Measurements from ENCODE around the gene SPATS2L. TPM values are rescaled to one million over a fixed set of nuclear protein-coding genes. Genes with fewer than 3 reads are reported as not detected.

The SPATS2L gene
- total RNA-seq, 1 donor from 2014 or later, result 38.0 TPM

- no peaks in the 10 kb centered on the region for H3K4me1 Mint-ChIP-seq (ENCODE audit: low read depth)
- H3K36me3 Mint-ChIP-seq (ENCODE audit: low read depth), result peaks cover 5% of the 10 kb centered on the region
- intact Hi-C loops (cut with micrococcal nuclease), result no loop called here
- H3K27me3 Mint-ChIP-seq (ENCODE audit: insufficient read depth), result peaks cover 6% of the 10 kb centered on the region
- DNase-seq (ENCODE audit: low spot score), result no peak
- H3K4me3 Mint-ChIP-seq, result no peak overlapping the region
- no peaks in the 10 kb centered on the region for H3K9me3 Mint-ChIP-seq
- H3K27ac Mint-ChIP-seq, result no peak overlapping the region
These were observed 44.4 kb downstream of the SPATS2L start for GRCh38 chr2:200350850-200351285.

- Mint-ChIP-seq H3K4me1 (ENCODE audit: low read depth) (no peaks in the 10 kb centered on the region), H3K36me3 (ENCODE audit: low read depth) (peaks cover 5% of the 10 kb centered on the region), H3K9me3 (no peaks in the 10 kb centered on the region), H3K27me3 (ENCODE audit: insufficient read depth) (peaks cover 6% of the 10 kb centered on the region), H3K4me3 (no peak overlapping the region), H3K27ac (no peak overlapping the region)
- DNase-seq (ENCODE audit: low spot score), result no peak
- intact Hi-C loops (cut with micrococcal nuclease), result no loop called here
These were observed 45.3 kb downstream of the SPATS2L start for GRCh38 chr2:200351815-200352214.

- Mint-ChIP-seq H3K9me3 (no peaks in the 10 kb centered on the region), H3K36me3 (ENCODE audit: low read depth) (peaks cover 5% of the 10 kb centered on the region), H3K27me3 (ENCODE audit: insufficient read depth) (peaks cover 6% of the 10 kb centered on the region), H3K4me1 (ENCODE audit: low read depth) (no peaks in the 10 kb centered on the region), H3K27ac (no peak overlapping the region), H3K4me3 (no peak overlapping the region)
- intact Hi-C loops (cut with micrococcal nuclease), result no loop called here
- no peak for DNase-seq (ENCODE audit: low spot score)
These were observed 46.1 kb downstream of the SPATS2L start for GRCh38 chr2:200352636-200353035.

- Mint-ChIP-seq H3K4me3 (no peak overlapping the region), H3K36me3 (ENCODE audit: low read depth) (peaks cover 5% of the 10 kb centered on the region), H3K27ac (no peak overlapping the region), H3K27me3 (ENCODE audit: insufficient read depth) (peaks cover 6% of the 10 kb centered on the region), H3K9me3 (no peaks in the 10 kb centered on the region), H3K4me1 (ENCODE audit: low read depth) (no peaks in the 10 kb centered on the region)
- intact Hi-C loops (cut with micrococcal nuclease), result no loop called here
- no peak for DNase-seq (ENCODE audit: low spot score)
These were observed 46.6 kb downstream of the SPATS2L start for GRCh38 chr2:200353120-200353519.

GRCh38 chr2:200353874-200354273 is 47.4 kb downstream of the SPATS2L start:
- peaks cover 5% of the 10 kb centered on the region for H3K36me3 Mint-ChIP-seq (ENCODE audit: low read depth)
- no peak for DNase-seq (ENCODE audit: low spot score)
- no peaks in the 10 kb centered on the region for H3K4me1 Mint-ChIP-seq (ENCODE audit: low read depth)
- no peaks in the 10 kb centered on the region for H3K9me3 Mint-ChIP-seq
- H3K27me3 Mint-ChIP-seq (ENCODE audit: insufficient read depth), result peaks cover 6% of the 10 kb centered on the region
- H3K4me3 Mint-ChIP-seq, result no peak overlapping the region
- no peak overlapping the region for H3K27ac Mint-ChIP-seq
- intact Hi-C loops (cut with micrococcal nuclease), result no loop called here

GRCh38 chr2:200354833-200355751 is 48.6 kb downstream of the SPATS2L start:
- Mint-ChIP-seq H3K27ac (no peak overlapping the region), H3K36me3 (ENCODE audit: low read depth) (peaks cover 5% of the 10 kb centered on the region), H3K9me3 (no peaks in the 10 kb centered on the region), H3K4me3 (no peak overlapping the region), H3K4me1 (ENCODE audit: low read depth) (no peaks in the 10 kb centered on the region), H3K27me3 (ENCODE audit: insufficient read depth) (peaks cover 6% of the 10 kb centered on the region)
- DNase-seq (ENCODE audit: low spot score), result no peak
- intact Hi-C loops (cut with micrococcal nuclease), result no loop called here

GRCh38 chr2:200356321-200356720 is 49.8 kb downstream of the SPATS2L start:
- DNase-seq (ENCODE audit: low spot score), result no peak
- intact Hi-C loops (cut with micrococcal nuclease), result no loop called here
- H3K4me1 Mint-ChIP-seq (ENCODE audit: low read depth), result no peaks in the 10 kb centered on the region
- no peak overlapping the region for H3K4me3 Mint-ChIP-seq
- H3K9me3 Mint-ChIP-seq, result no peaks in the 10 kb centered on the region
- H3K27ac Mint-ChIP-seq, result no peak overlapping the region
- H3K27me3 Mint-ChIP-seq (ENCODE audit: insufficient read depth), result peaks cover 8% of the 10 kb centered on the region
- H3K36me3 Mint-ChIP-seq (ENCODE audit: low read depth), result peaks cover 4% of the 10 kb centered on the region

- Mint-ChIP-seq H3K9me3 (no peaks in the 10 kb centered on the region), H3K4me3 (no peak overlapping the region), H3K36me3 (ENCODE audit: low read depth) (peaks cover 4% of the 10 kb centered on the region), H3K27ac (no peak overlapping the region), H3K4me1 (ENCODE audit: low read depth) (no peaks in the 10 kb centered on the region), H3K27me3 (ENCODE audit: insufficient read depth) (peaks cover 8% of the 10 kb centered on the region)
- no peak for DNase-seq (ENCODE audit: low spot score)
- intact Hi-C loops (cut with micrococcal nuclease), result no loop called here
These were observed 50.4 kb downstream of the SPATS2L start for GRCh38 chr2:200356857-200357384.

- no peak overlapping the region for H3K27ac Mint-ChIP-seq
These were observed 51.4 kb downstream of the SPATS2L start for GRCh38 chr2:200357845-200358244.

GRCh38 chr2:200359552-200359951 is 53.1 kb downstream of the SPATS2L start:
- Mint-ChIP-seq H3K27me3 (ENCODE audit: insufficient read depth) (peaks cover 3% of the 10 kb centered on the region), H3K4me3 (no peak overlapping the region), H3K36me3 (ENCODE audit: low read depth) (peaks cover 4% of the 10 kb centered on the region), H3K9me3 (no peaks in the 10 kb centered on the region), H3K27ac (no peak overlapping the region), H3K4me1 (ENCODE audit: low read depth) (no peaks in the 10 kb centered on the region)
- no peak for DNase-seq (ENCODE audit: low spot score)
- intact Hi-C loops (cut with micrococcal nuclease), result no loop called here

More at GRCh38 chr2:200357845-200358244, 51.4 kb downstream of the SPATS2L start:
- Mint-ChIP-seq H3K4me1 (ENCODE audit: low read depth) (no peaks in the 10 kb centered on the region), H3K4me3 (no peak overlapping the region), H3K9me3 (no peaks in the 10 kb centered on the region), H3K27me3 (ENCODE audit: insufficient read depth) (peaks cover 4% of the 10 kb centered on the region), H3K36me3 (ENCODE audit: low read depth) (peaks cover 4% of the 10 kb centered on the region)
- DNase-seq (ENCODE audit: low spot score), result no peak
- intact Hi-C loops (cut with micrococcal nuclease), result no loop called here

- no peaks in the 10 kb centered on the region for H3K4me1 Mint-ChIP-seq (ENCODE audit: low read depth)
- no peak overlapping the region for H3K4me3 Mint-ChIP-seq
- no peaks in the 10 kb centered on the region for H3K9me3 Mint-ChIP-seq
- H3K36me3 Mint-ChIP-seq (ENCODE audit: low read depth), result no peaks in the 10 kb centered on the region
- DNase-seq (ENCODE audit: low spot score), result no peak
- intact Hi-C loops (cut with micrococcal nuclease), result no loop called here
- H3K27ac Mint-ChIP-seq, result no peak overlapping the region
- H3K27me3 Mint-ChIP-seq (ENCODE audit: insufficient read depth), result peaks cover 2% of the 10 kb centered on the region
These were observed 53.9 kb downstream of the SPATS2L start for GRCh38 chr2:200360364-200360763.

- Mint-ChIP-seq H3K27me3 (ENCODE audit: insufficient read depth) (peaks cover 2% of the 10 kb centered on the region), H3K4me1 (ENCODE audit: low read depth) (no peaks in the 10 kb centered on the region), H3K4me3 (no peak overlapping the region), H3K9me3 (no peaks in the 10 kb centered on the region), H3K27ac (no peak overlapping the region), H3K36me3 (ENCODE audit: low read depth) (no peaks in the 10 kb centered on the region)
- DNase-seq (ENCODE audit: low spot score), result no peak
- intact Hi-C loops (cut with micrococcal nuclease), result no loop called here
These were observed 55.9 kb downstream of the SPATS2L start for GRCh38 chr2:200362202-200362917.

GRCh38 chr2:200363279-200363678 is 56.8 kb downstream of the SPATS2L start:
- Mint-ChIP-seq H3K36me3 (ENCODE audit: low read depth) (no peaks in the 10 kb centered on the region), H3K27me3 (ENCODE audit: insufficient read depth) (peaks cover 2% of the 10 kb centered on the region), H3K27ac (no peak overlapping the region), H3K4me1 (ENCODE audit: low read depth) (no peaks in the 10 kb centered on the region), H3K9me3 (no peaks in the 10 kb centered on the region), H3K4me3 (no peak overlapping the region)
- intact Hi-C loops (cut with micrococcal nuclease), result no loop called here
- DNase-seq (ENCODE audit: low spot score), result no peak
